Ectodermal cell (in vitro differentiated cells): Measurements from ENCODE around the gene RCL1.
"Not testable (repeated sequence)": the region's sequence is repeated elsewhere in the genome, so short reads cannot be mapped to it uniquely, and the experiment has no call there.

Source experiments
- H3K27ac ChIP-seq: 2 replicates; pipeline ENCODE4 v1.7.0; 2013; ENCODE audit warnings: mild to moderate bottlenecking, low read depth, low read length; ENCODE audit not compliant: insufficient read depth, poor library complexity, severe bottlenecking
- H3K27me3 ChIP-seq: 2 replicates; pipeline ENCODE4 v1.7.0; 2013; ENCODE audit warnings: mild to moderate bottlenecking, low read length; ENCODE audit not compliant: insufficient read depth, control insufficient read depth, poor library complexity, severe bottlenecking
- H3K36me3 ChIP-seq: one replicate; pipeline ENCODE4 v1.7.0; 2013; ENCODE audit warnings: low read length; ENCODE audit not compliant: control insufficient read depth, insufficient read depth
- H3K4me1 ChIP-seq: one replicate; pipeline ENCODE4 v1.7.0; 2013; ENCODE audit warnings: low read length; ENCODE audit not compliant: control insufficient read depth, insufficient read depth
- H3K4me3 ChIP-seq: 2 replicates; pipeline ENCODE4 v1.7.0; 2013; ENCODE audit warnings: low read depth, low read length, control low read depth; ENCODE audit not compliant: insufficient read depth
- H3K9me3 ChIP-seq: 2 replicates; pipeline ENCODE4 v1.7.0; 2013; ENCODE audit warnings: mild to moderate bottlenecking, low read length, moderate library complexity; ENCODE audit not compliant: control insufficient read depth
- WGBS, 2 experiments: methylation state at CpG; one replicate each; pipeline ENCODE4 v1.1.7; 2013; ENCODE audit warnings: missing lambda C conversion rate in 2 of 2; 5-methylcytosine and 5-hydroxymethylcytosine counted together

Gene RCL1

DNA sequence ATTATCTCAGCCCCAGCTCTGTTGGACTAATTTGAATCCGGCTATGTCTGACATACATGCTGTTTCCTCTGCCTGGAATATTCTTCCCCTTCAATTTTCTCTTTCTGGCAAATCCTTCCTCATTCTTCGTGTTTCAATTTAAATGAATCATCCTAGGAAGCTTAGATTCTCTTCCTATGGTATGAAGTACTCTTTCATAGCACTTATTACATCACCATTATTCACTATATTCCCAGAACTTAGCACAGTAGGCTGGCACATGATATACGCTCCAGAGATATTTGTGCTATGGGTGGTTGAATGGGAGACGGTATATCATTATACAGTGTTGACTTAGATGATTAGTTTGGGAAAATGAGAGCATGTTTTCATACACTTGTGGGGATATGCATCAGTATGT, 101.3 kb downstream of the RCL1 start:
- H3K27me3 ChIP-seq: no peaks in the 10 kb centered on the region
- WGBS, 2 experiments: 94 to 95% methylated on average over 4 of the region's 4 CpGs
- no peaks in the 10 kb centered on the region for H3K9me3 ChIP-seq
- H3K27ac ChIP-seq: no peak overlapping the region
- H3K4me1 ChIP-seq: no peaks in the 10 kb centered on the region
- no peak overlapping the region for H3K4me3 ChIP-seq
- no peaks in the 10 kb centered on the region for H3K36me3 ChIP-seq

DNA sequence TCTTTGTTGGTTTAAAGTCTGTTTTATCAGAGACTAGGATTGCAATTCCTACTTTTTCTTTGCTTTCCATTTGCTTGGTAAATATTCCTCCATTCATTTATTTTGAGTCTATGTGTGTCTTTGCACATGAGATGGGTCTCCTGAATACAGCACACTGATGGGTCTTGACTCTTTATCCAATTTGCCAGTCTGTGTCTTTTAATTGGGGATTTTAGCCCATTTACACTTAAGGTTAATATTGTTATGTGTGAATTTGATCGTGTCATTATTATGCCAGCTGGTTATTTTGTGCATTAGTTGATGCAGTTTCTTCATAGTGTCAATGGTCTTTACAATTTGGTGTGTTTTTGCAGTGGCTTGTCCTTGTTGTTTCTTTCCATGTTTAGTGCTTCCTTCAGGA, 107.1 kb downstream of the RCL1 start:
- not testable (repeated sequence) for H3K27ac ChIP-seq, H3K36me3 ChIP-seq, H3K4me3 ChIP-seq, H3K9me3 ChIP-seq, H3K27me3 ChIP-seq, H3K4me1 ChIP-seq
- WGBS, 2 experiments: 91 to 95% methylated on average over 1 of the region's 1 CpG

DNA sequence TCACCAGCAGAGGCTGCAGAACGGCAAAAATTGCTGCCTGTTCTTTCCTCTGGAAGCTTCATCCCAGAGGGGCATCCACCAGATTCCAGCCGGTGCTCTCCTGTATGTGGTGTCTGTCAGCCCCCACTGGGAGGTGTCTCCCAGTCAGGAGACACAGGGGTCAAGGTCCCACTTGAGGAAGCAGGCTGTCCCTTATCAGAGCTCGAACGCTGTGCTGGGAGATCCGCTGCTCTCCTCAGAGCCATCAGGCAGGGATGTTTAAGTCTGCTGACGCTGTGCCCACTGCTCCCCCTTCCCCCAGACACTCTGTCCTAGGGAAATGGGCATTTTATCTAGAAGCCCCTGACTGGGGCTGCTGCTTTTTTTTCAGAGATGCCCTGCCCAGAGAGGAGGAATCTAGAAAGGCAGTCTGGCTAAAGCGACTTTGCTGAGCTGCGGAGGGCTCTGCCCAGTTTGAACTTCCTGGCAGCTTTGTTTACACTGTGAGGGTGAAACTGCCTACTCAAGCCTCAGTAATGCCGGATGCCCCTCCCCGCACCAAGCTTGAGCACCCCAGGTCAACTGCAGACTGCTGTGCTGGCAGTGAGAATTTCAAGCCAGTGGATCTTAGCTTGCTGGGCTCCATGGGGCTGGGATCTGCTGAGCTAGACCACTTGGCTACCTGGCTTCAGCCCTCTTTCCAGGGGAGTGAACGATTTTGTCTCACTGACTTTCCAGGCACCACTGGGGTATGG, 108.8 kb downstream of the RCL1 start:
- H3K27ac ChIP-seq, H3K4me3 ChIP-seq, H3K36me3 ChIP-seq, H3K4me1 ChIP-seq, H3K9me3 ChIP-seq, H3K27me3 ChIP-seq: not testable (repeated sequence)
- 63% methylated on average over 11 of the region's 11 CpGs for WGBS, 2 experiments

DNA sequence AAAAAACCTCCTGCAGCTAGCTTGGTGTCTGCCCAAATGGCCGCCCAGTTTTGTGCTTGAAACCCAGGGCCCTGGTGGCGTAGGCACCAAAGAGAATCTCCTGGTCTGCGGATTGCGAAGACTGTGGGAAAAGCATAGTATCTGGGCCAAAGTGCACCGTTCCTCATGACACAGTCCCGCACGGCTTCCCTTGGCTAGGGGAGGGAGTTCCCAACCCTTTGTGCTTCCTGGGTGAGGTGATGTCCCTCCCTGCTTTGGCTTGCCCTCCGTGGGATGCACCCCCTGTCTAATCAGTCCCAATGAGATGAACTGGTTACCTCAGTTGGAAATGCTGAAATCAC, 109.4 kb downstream of the RCL1 start:
- no peak overlapping the region for H3K27ac ChIP-seq
- WGBS, 2 experiments: 88 to 91% methylated on average over 8 of the region's 8 CpGs
- no peaks in the 10 kb centered on the region for H3K9me3 ChIP-seq
- H3K36me3 ChIP-seq: no peaks in the 10 kb centered on the region
- no peaks in the 10 kb centered on the region for H3K4me1 ChIP-seq
- no peak overlapping the region for H3K4me3 ChIP-seq
- no peaks in the 10 kb centered on the region for H3K27me3 ChIP-seq

DNA sequence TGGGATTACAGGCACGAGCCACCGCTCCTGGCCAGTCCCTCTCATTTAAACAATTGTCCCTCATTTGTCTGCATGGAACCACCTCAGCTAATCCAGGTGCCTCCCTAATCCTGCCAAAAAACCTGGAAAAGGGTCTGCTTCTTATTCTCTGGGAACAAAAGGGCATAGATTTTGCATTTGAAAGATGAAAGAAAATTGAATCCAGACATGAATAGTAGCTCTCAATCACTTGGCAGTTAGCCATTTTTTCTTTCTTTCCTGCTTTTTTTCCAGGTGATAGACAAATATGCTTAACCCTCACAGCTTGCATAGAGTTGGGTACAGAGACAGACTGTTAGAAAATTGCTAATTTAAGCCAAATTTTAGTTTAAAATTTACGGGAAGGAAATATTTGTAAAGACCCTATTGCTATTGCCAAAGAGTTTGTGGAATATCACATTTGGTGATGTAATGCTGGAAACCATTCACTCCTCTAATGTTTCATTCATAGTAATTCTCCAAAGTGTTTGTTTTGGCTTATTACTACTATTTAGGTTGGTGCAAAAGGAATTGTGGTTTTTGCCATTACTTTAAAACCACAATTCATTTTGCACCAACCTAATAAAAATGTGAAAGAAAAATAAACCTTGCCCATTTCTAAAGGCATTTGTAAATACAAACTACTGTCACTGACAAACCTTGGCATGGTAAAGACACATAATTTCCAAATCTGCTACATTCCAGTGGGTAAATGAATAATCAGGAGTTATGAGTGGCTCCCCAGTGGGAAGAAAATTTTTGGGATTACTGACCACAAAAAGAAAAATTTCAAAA, 111.8 kb downstream of the RCL1 start:
- WGBS, 2 experiments: 90 to 94% methylated on average over 3 of the region's 3 CpGs
- H3K4me3 ChIP-seq: no peak overlapping the region

DNA sequence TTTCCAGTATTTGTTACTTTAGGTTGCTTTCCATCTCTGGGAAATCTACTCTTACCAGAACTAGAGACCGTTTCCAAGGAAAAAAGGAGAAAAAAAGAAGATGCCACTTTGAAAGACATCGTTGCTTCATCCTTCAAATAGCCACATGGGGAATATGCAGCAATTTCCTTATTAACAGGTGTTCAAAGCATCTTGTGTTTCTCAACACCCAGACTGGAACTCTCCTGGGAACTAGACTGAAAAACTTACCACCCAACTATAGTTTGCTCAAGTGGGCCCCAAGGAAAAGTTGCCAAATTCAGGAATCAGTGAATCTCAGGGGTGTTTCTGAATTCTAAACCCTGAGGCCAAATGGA, 112.4 kb downstream of the RCL1 start:
- Histone ChIP-seq H3K4me3 (no peak overlapping the region), H3K36me3 (no peaks in the 10 kb centered on the region), H3K4me1 (no peaks in the 10 kb centered on the region), H3K9me3 (no peaks in the 10 kb centered on the region), H3K27me3 (no peaks in the 10 kb centered on the region), H3K27ac (no peak overlapping the region)
- WGBS, 2 experiments: 88 to 94% methylated on average over 2 of the region's 2 CpGs

More for the DNA sequence above, 111.8 kb downstream of the RCL1 start:
- H3K36me3 ChIP-seq: no peaks in the 10 kb centered on the region
- no peaks in the 10 kb centered on the region for H3K27me3 ChIP-seq
- no peak overlapping the region for H3K27ac ChIP-seq
- H3K4me1 ChIP-seq: no peaks in the 10 kb centered on the region
- H3K9me3 ChIP-seq: no peaks in the 10 kb centered on the region
